ENCODE results near the gene TESK1.

- TF ChIP-seq CTCF (IDR thresholded peaks at IDR 0.05): no peak
- no peak for TF ChIP-seq EP300 (IDR thresholded peaks at IDR 0.05)
- TF ChIP-seq POLR2A (IDR thresholded peaks at IDR 0.05): no peak
These were observed 14.1 kb downstream of the TESK1 start for GRCh38 chr9:35618854-35619799.
